H1 (cell line): ENCODE results near the gene CDC25C. TPM values are rescaled to one million over a fixed set of nuclear protein-coding genes. Genes with fewer than 3 reads are reported as not detected.

Experiments
- NRF1 ChIP-seq: IDR thresholded peaks from 2 replicates; pipeline ENCODE4 v1.6.1; 2011; ENCODE audit warnings: mild to moderate bottlenecking, low read depth, low read length, improper control_type of control experiment
- SUZ12 ChIP-seq: fragments of 200-600 bp; sonication (generic); IDR thresholded peaks from 2 replicates; pipeline ENCODE4 v1.6.1; 2012; ENCODE audit warnings: mild to moderate bottlenecking, inconsistent platforms, low read length, moderate library complexity, mixed read lengths
- polyA plus RNA-seq, 7 experiments: library from polyadenylated mRNA; depleted of rRNA in 3 of 7; stranded (reverse) in 5 of 7; unstranded in 2 of 7; fragments of >200 nt in 5 of 7; fragments of 200-250 nt in 2 of 7; gene quantifications; 1 replicate in 5 of 7; 2 replicates in 1 of 7; 4 replicates in 1 of 7; pipeline versions ENCODE4 v1.2.1 to v1.2.3, GENCODE V29; 2011 to 2013; ENCODE audit warnings: missing spikeins in 2 of 7, mixed read lengths in 2 of 7
- total RNA-seq: library from RNA; stranded (reverse); fragmentation: NEBNext Ultra II Directional; extraction: Animal tissue kit (Norgen Biotek cat#: 25700); gene quantifications from 2 replicates; pipeline ENCODE4 v1.2.1, GENCODE V29; 2021

Gene CDC25C
- total and polyA plus RNA-seq, 2 of the 8 experiments (the other 6 are each of a cell fraction or from before 2014, with no cell fraction given), result 18.4 to 20.8 TPM

- TF ChIP-seq SUZ12 (no peak), NRF1 (no peak)
Observed at GRCh38 chr5:138272681-138273080, 58.9 kb downstream of the CDC25C start (continued).
